Adrenal gland (tissue), 12 donors: ENCODE measurements around the gene CBLC. TPM values are rescaled to one million over a fixed set of nuclear protein-coding genes. Genes with fewer than 3 reads are reported as not detected.

ENCODE experiments used
- DNase-seq, 7 donors: peaks; one replicate each; pipeline ENCODE4 v3.0.0-alpha.2; 2019 to 2020
- H3K27ac ChIP-seq, 5 donors: fragments of 200-600 bp; sonication (generic) in 4 of 5; 1 replicate in 3 of 5; 2 replicates in 2 of 5; pipeline versions ENCODE4 v1.5.1 to v1.8.0; 2016 to 2020; ENCODE audit warnings: mild to moderate bottlenecking in 1 of 5
- H3K27me3 ChIP-seq: fragments of 200-600 bp; 2 replicates; pipeline ENCODE4 v1.8.0; 2021
- H3K36me3 ChIP-seq, 2 donors: fragments of 200-600 bp; replicated peaks in 1 of 2; 1 replicate in 1 of 2; 2 replicates in 1 of 2; pipeline versions ENCODE4 v1.5.1 to v1.8.0; 2018 to 2022
- H3K4me1 ChIP-seq, 2 donors: fragments of 200-600 bp; replicated peaks in 1 of 2; 1 replicate in 1 of 2; 2 replicates in 1 of 2; pipeline versions ENCODE4 v1.5.1 to v1.8.0; 2018 to 2021
- H3K4me3 ChIP-seq, 4 donors: fragments of 200-600 bp; sonication (generic) in 3 of 4; one replicate each; pipeline ENCODE4 v1.5.1; 2016 to 2018
- H3K9me3 ChIP-seq, 3 donors: fragments of 200-600 bp; sonication (generic) in 1 of 3; replicated peaks in 1 of 3; 1 replicate in 2 of 3; 2 replicates in 1 of 3; pipeline versions ENCODE4 v1.5.1 to v1.8.0; 2016 to 2021
- POLR2A ChIP-seq, 2 donors: fragments of 450-650 bp; IDR thresholded peaks; one replicate each; pipeline ENCODE4 v1.6.1; 2017; ENCODE audit warnings: antibody characterized with exemption in 2 of 2, mild to moderate bottlenecking in 2 of 2, moderate library complexity in 1 of 2
- WGBS, 4 donors: extraction: QIAGEN DNeasy Blood & Tissue Kit in 2 of 4; methylation state at CpG; one replicate each; pipeline versions ENCODE4 v1.1.5 to v1.1.7; 2013 to 2017; 5-methylcytosine and 5-hydroxymethylcytosine counted together
- intact Hi-C, 2 donors: fragments of 100-400 bp; cut with DNase I; formaldehyde crosslinking; loops; one replicate each; pipeline versions ENCODE4 v1.14.1 to v1.15.0; 2022 to 2023
- polyA plus RNA-seq, 3 donors: library from polyadenylated mRNA; stranded (reverse); fragments of 200-250 nt in 2 of 3; fragments of 350-450 nt in 1 of 3; fragmentation: Illumina TruSeq in 1 of 3; extraction: RNeasy Lipid Tissue Mini Kit (QIAGEN cat#74804) in 1 of 3; gene quantifications; one replicate each; pipeline ENCODE4 v1.2.3, GENCODE V29; 2013 to 2014
- total RNA-seq, 9 donors: library from RNA; depleted of rRNA in 4 of 9; stranded (reverse); fragments of >200 nt in 4 of 9; fragments of 120-200 nt in 1 of 9; fragmentation: NEBNext Ultra II Directional in 1 of 9; extraction: Animal tissue kit (Norgen Biotek cat#: 25700) in 1 of 9; gene quantifications; one replicate each; pipeline versions ENCODE4 v1.1.0 to v1.2.4, GENCODE V29; 2013 to 2023
- TF ChIP-seq, protein P1 (sequence below), 6 experiments: fragments of 450-650 bp in 4 of 6; fragments of 200-600 bp in 2 of 6; sonication (generic) in 1 of 6; IDR thresholded peaks; 1 replicate in 5 of 6; 2 replicates in 1 of 6; pipeline versions ENCODE4 v1.5.1 to v1.8.0; 2016 to 2021; ENCODE audit warnings: antibody characterized with exemption in 6 of 6, mild to moderate bottlenecking in 2 of 6, moderate library complexity in 1 of 6
- donor health status: healthy with polysubstance abuse.
- donor health status: Bipolar disorder and iron deficiency.
- donor health status: DM: yes; HTN: yes; CAD: no.
- donor health status: DM: no; HTN: no; CAD: no.
- donor health status: DM: no; HTN: no; CAD: no.
- donor health status: DM: yes; HTN: yes; CAD: no.

CBLC gene
- total and polyA plus RNA-seq, 12 donors, result 0.13 to 0.14 TPM; not detected in 10

- Histone ChIP-seq H3K4me3 (no peak overlapping the region), H3K9me3 (no peaks in the 10 kb centered on the region), H3K27ac (no peak overlapping the region), H3K36me3 (no peaks in the 10 kb centered on the region), H3K27me3 (no peaks in the 10 kb centered on the region), H3K4me1 (peaks cover 0 to 4% of the 10 kb centered on the region in 2 donors)
- WGBS, 4 donors, result 87 to 94% (median 90%) methylated on average over 4 of the region's 4 CpGs
- TF ChIP-seq, protein P1, sequence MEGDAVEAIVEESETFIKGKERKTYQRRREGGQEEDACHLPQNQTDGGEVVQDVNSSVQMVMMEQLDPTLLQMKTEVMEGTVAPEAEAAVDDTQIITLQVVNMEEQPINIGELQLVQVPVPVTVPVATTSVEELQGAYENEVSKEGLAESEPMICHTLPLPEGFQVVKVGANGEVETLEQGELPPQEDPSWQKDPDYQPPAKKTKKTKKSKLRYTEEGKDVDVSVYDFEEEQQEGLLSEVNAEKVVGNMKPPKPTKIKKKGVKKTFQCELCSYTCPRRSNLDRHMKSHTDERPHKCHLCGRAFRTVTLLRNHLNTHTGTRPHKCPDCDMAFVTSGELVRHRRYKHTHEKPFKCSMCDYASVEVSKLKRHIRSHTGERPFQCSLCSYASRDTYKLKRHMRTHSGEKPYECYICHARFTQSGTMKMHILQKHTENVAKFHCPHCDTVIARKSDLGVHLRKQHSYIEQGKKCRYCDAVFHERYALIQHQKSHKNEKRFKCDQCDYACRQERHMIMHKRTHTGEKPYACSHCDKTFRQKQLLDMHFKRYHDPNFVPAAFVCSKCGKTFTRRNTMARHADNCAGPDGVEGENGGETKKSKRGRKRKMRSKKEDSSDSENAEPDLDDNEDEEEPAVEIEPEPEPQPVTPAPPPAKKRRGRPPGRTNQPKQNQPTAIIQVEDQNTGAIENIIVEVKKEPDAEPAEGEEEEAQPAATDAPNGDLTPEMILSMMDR (IDR thresholded peaks at IDR 0.05), result no peak
- no peak for TF ChIP-seq POLR2A (IDR thresholded peaks at IDR 0.05)
- no peak for DNase-seq
- intact Hi-C loops, result no loop called here
Measured at GRCh38 chr19:44783545-44783944, 5.9 kb downstream of the CBLC start.

DNA sequence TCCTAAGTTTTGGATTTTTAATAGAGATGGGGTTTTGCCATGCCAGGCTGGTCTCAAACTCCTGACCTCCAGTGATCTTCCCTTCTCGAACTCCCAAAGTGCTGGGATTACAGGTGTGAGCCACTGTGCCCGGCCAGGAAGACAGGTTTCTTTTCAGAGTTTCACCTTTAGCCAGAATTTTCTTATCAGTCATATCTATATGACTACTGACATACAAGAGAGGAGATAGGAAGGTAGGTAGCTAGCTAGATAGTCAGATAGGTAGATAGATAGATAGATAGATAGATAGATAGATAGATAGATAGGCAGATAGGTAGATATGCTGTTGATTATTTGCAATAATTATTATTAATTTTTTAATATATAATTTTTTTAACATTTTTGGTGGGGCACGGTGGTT, 7.6 kb downstream of the CBLC start:
- Histone ChIP-seq H3K36me3 (no peaks in the 10 kb centered on the region), H3K4me1 (peaks cover 0 to 4% of the 10 kb centered on the region in 2 donors), H3K27ac (no peak overlapping the region), H3K4me3 (no peak overlapping the region), H3K27me3 (no peaks in the 10 kb centered on the region), H3K9me3 (no peaks in the 10 kb centered on the region)
- intact Hi-C loops, result no loop called here
- 65 to 72% (median 68%) methylated on average over 3 of the region's 3 CpGs for WGBS, 4 donors
- no peak for TF ChIP-seq POLR2A (IDR thresholded peaks at IDR 0.05)
- TF ChIP-seq, protein P1 (IDR thresholded peaks at IDR 0.05), result no peak
- no peak for DNase-seq

- H3K36me3 ChIP-seq, result no peaks in the 10 kb centered on the region
- 89 to 91% (median 91%) methylated on average over 15 of the region's 15 CpGs for WGBS, 4 donors
- H3K4me3 ChIP-seq, result no peak overlapping the region
- intact Hi-C loops, result no loop called here
- no peaks in the 10 kb centered on the region for H3K9me3 ChIP-seq
- peaks cover 0 to 4% of the 10 kb centered on the region in 2 donors for H3K4me1 ChIP-seq
- TF ChIP-seq, protein P1 (IDR thresholded peaks at IDR 0.05), result no peak
- no peak for TF ChIP-seq POLR2A (IDR thresholded peaks at IDR 0.05)
- DNase-seq, result no peak
- H3K27me3 ChIP-seq, result no peaks in the 10 kb centered on the region
- no peak overlapping the region for H3K27ac ChIP-seq
Measured at GRCh38 chr19:44785993-44786392, 8.3 kb downstream of the CBLC start.

GRCh38 chr19:44788971-44789370, 11.3 kb downstream of the CBLC start:
- Histone ChIP-seq H3K27ac (no peak overlapping the region), H3K4me1 (peaks cover 0 to 4% of the 10 kb centered on the region in 2 donors), H3K36me3 (no peaks in the 10 kb centered on the region), H3K9me3 (no peaks in the 10 kb centered on the region), H3K27me3 (no peaks in the 10 kb centered on the region), H3K4me3 (no peak overlapping the region)
- intact Hi-C loops, result no loop called here
- DNase-seq, result no peak
- TF ChIP-seq, protein P1 (IDR thresholded peaks at IDR 0.05), result no peak
- no peak for TF ChIP-seq POLR2A (IDR thresholded peaks at IDR 0.05)
- 85 to 97% (median 90%) methylated on average over 4 to 6 of the region's 6 CpGs for WGBS, 4 donors
